ENCODE data around the gene HAGH.

Gene HAGH

GRCh38 chr16:1834096-1834495, 7.5 kb upstream of the HAGH start:
- no peak for DNase-seq (ENCODE audit: low read depth in 1 of 2, low spot score in 1 of 2)
- Histone ChIP-seq H3K27me3 (ENCODE audit: insufficient read depth, poor library complexity, severe bottlenecking) (no peaks in the 10 kb centered on the region), H3K27ac (replicated peaks) (no peak overlapping the region), H3K4me3 (replicated peaks; ENCODE audit: insufficient read depth, low read length) (no peak overlapping the region)
- TF ChIP-seq REST (IDR thresholded peaks at IDR 0.05; ENCODE audit: insufficient replicate concordance, low read depth), result no peak
- no peak for TF ChIP-seq GABPA (IDR thresholded peaks at IDR 0.05; ENCODE audit: low read depth)
- no peak for TF ChIP-seq CTCF (IDR thresholded peaks at IDR 0.05; ENCODE audit: insufficient read depth, low read length)
- TF ChIP-seq SPI1 (IDR thresholded peaks at IDR 0.05; ENCODE audit: borderline replicate concordance, low read depth), result no peak
- TF ChIP-seq POLR2AphosphoS5 (IDR thresholded peaks at IDR 0.05; ENCODE audit: low read depth), result no peak

GRCh38 chr16:1832838-1833454, 6.3 kb upstream of the HAGH start:
- DNase-seq (ENCODE audit: low read depth in 1 of 2, low spot score in 1 of 2), result no peak
- H3K27me3 ChIP-seq (ENCODE audit: insufficient read depth, poor library complexity, severe bottlenecking), result no peaks in the 10 kb centered on the region
- H3K27ac ChIP-seq (replicated peaks), result no peak overlapping the region
- no peak overlapping the region for H3K4me3 ChIP-seq (replicated peaks; ENCODE audit: insufficient read depth, low read length)
- no peak for TF ChIP-seq POLR2AphosphoS5 (IDR thresholded peaks at IDR 0.05; ENCODE audit: low read depth)
- TF ChIP-seq SPI1 (IDR thresholded peaks at IDR 0.05; ENCODE audit: borderline replicate concordance, low read depth), result no peak
- no peak for TF ChIP-seq CTCF (IDR thresholded peaks at IDR 0.05; ENCODE audit: insufficient read depth, low read length)

GRCh38 chr16:1831186-1832075, 4.8 kb upstream of the HAGH start:
- no peak for DNase-seq (ENCODE audit: low read depth in 1 of 2, low spot score in 1 of 2)
- no peak overlapping the region for H3K4me3 ChIP-seq (replicated peaks; ENCODE audit: insufficient read depth, low read length)
- H3K27ac ChIP-seq (replicated peaks), result no peak overlapping the region
- H3K27me3 ChIP-seq (ENCODE audit: insufficient read depth, poor library complexity, severe bottlenecking), result no peaks in the 10 kb centered on the region
- TF ChIP-seq GABPA (IDR thresholded peaks at IDR 0.05; ENCODE audit: low read depth) (no peak), POLR2AphosphoS5 (IDR thresholded peaks at IDR 0.05; ENCODE audit: low read depth) (no peak)

- Histone ChIP-seq H3K27me3 (ENCODE audit: insufficient read depth, poor library complexity, severe bottlenecking) (no peaks in the 10 kb centered on the region), H3K4me3 (replicated peaks; ENCODE audit: insufficient read depth, low read length) (no peak overlapping the region), H3K27ac (replicated peaks) (no peak overlapping the region)
- no peak for DNase-seq (ENCODE audit: low read depth in 1 of 2, low spot score in 1 of 2)
- no peak for TF ChIP-seq CTCF (IDR thresholded peaks at IDR 0.05; ENCODE audit: insufficient read depth, low read length)
- no peak for TF ChIP-seq SPI1 (IDR thresholded peaks at IDR 0.05; ENCODE audit: borderline replicate concordance, low read depth)
- TF ChIP-seq REST (IDR thresholded peaks at IDR 0.05; ENCODE audit: insufficient replicate concordance, low read depth), result no peak
- TF ChIP-seq POLR2AphosphoS5 (IDR thresholded peaks at IDR 0.05; ENCODE audit: low read depth), result no peak
- no peak for TF ChIP-seq GABPA (IDR thresholded peaks at IDR 0.05; ENCODE audit: low read depth)
Measured at GRCh38 chr16:1830213-1830612, 3.6 kb upstream of the HAGH start.

Data from HL-60 (cell line).